HCT116 (cell line): ENCODE measurements around the gene FOXK2.

Experiments used
- ATF3 ChIP-seq: IDR thresholded peaks from 2 replicates; pipeline ENCODE4 v1.6.1; 2012
- CTCF ChIP-seq, 3 experiments: fragments of 200-600 bp in 1 of 3; sonication (generic) in 1 of 3; IDR thresholded peaks in 2 of 3; conservative IDR thresholded peaks in 1 of 3; 2 replicates each; pipeline ENCODE4 v1.5.1; 2012 to 2017; ENCODE audit warnings: low read depth in 2 of 3, low read length in 2 of 3, antibody characterized with exemption in 1 of 3, borderline replicate concordance in 1 of 3, control low read depth in 1 of 3, mild to moderate bottlenecking in 1 of 3, mixed read lengths in 1 of 3, mixed run types in 1 of 3, moderate library complexity in 1 of 3; ENCODE audit not compliant: insufficient read depth in 1 of 3
- EZH2phosphoT487 ChIP-seq: fragments of 200-600 bp; IDR thresholded peaks from 2 replicates; pipeline ENCODE4 v1.6.1; 2018; ENCODE audit warnings: antibody characterized with exemption, borderline replicate concordance

- no peak for TF ChIP-seq CTCF (IDR thresholded peaks at IDR 0.05 in 2 of 3, conservative IDR thresholded peaks at IDR 0.05 in 1 of 3; ENCODE audit: borderline replicate concordance in 1 of 3, insufficient read depth in 1 of 3, low read depth in 2 of 3, low read length in 2 of 3)
- no peak for TF ChIP-seq EZH2phosphoT487
- no peak for TF ChIP-seq ATF3
Measured at GRCh38 chr17:82611140-82612058, 91.9 kb downstream of the FOXK2 start.
